K562 (cell line): ENCODE results near the gene SAP30L.

Experiments used
- HDGF ChIP-seq: fragments of 450-650 bp; IDR thresholded peaks from 2 replicates; pipeline ENCODE4 v1.6.1; 2016
- MAFK ChIP-seq: IDR thresholded peaks from 2 replicates; pipeline ENCODE4 v1.6.1; 2011; ENCODE audit warnings: low read length, improper control_type of control experiment

- TF ChIP-seq MAFK = no peak
- TF ChIP-seq HDGF = no peak
Measured at GRCh38 chr5:154506716-154507080, 60.9 kb downstream of the SAP30L start.
